AG10803 (cell line): ENCODE results near the gene TPRKB.
A peak's percentile ranks its signal among the peaks of the same experiment; 100 is the strongest.
"Not testable (repeated sequence)": the region's sequence is repeated elsewhere in the genome, so short reads cannot be mapped to it uniquely, and the experiment has no call there.

ENCODE experiments used
- DNase-seq: peaks from one replicate; pipeline ENCODE4 v3.0.0; 2010; ENCODE audit warnings: low read depth
- H3K4me3 ChIP-seq: 2 replicates; pipeline ENCODE4 v1.5.1; 2011; ENCODE audit warnings: mild to moderate bottlenecking, low read length, control low read depth
- CTCF ChIP-seq: conservative IDR thresholded peaks from 2 replicates; pipeline ENCODE4 v1.5.1; 2011; ENCODE audit warnings: mild to moderate bottlenecking, low read length, control low read depth, inconsistent platforms

TPRKB gene

GRCh38 chr2:73736378-73736777, 767 bp downstream of the TPRKB start:
- DNase-seq, result no peak
- no peak for TF ChIP-seq CTCF
- peak overlapping the region; percentile 69 for H3K4me3 ChIP-seq

DNA sequence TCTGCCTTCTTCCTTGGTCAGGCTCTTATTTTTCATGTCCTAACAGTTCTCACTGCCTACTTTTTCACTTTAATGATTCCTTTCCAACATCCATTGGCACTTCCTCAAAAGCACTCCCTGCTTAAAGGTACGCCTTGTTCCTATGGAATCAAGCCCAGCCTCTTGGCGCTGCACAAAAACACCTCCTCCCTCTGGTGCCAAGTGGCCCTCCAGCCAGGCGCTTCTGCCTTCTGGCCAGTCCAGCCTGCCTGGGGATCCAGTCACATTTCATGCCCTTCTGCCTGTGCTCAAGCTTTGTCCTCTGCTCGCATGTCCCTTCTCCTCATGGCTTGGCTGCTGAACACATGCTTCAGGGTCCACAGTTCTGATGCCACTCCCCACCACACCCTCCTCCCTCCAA, 6.3 kb downstream of the TPRKB start:
- no peak overlapping the region for H3K4me3 ChIP-seq
- TF ChIP-seq CTCF, result no peak
- DNase-seq, result no peak

DNA sequence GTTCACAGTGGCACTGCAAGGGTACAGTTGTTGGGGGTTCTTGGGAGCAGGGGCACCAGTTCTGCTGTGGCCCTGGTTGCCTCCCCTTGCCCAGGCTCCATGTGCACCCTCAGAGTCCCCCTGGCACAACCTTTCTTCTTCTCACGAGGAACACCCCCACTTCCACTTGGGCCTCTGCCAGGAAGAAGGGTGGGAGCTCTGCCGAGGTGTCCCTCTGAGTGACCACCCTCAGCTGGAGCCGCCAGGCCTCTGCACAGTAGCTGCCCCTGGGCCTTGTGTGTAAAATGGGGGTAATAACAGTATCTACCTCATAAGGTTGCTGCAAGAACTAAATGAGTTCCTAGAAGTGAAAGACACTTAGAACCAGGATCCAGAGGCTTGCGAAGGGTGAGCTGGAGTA, 8.4 kb downstream of the TPRKB start:
- TF ChIP-seq CTCF, result no peak
- DNase-seq, result no peak
- no peak overlapping the region for H3K4me3 ChIP-seq

GRCh38 chr2:73728043-73728442, 9.1 kb downstream of the TPRKB start:
- no peak for TF ChIP-seq CTCF
- no peak for DNase-seq
- H3K4me3 ChIP-seq, result no peak overlapping the region

DNA sequence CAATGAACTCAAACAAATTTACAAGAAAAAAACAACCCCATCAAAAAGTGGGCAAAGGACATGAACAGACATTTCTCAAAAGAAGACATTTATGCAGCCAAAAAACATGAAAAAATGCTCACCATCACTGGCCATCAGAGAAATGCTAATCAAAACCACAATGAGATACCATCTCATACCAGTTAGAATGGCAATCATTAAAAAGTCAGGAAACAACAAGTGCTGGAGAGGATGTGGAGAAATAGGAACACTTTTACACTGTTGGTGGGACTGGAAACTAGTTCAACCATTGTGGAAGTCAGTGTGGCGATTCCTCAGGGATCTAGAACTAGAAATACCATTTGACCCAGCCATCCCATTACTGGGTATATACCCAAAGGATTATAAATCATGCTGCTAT, 10.5 kb downstream of the TPRKB start:
- not testable (repeated sequence) for H3K4me3 ChIP-seq, DNase-seq

GRCh38 chr2:73718851-73719621, 18.1 kb downstream of the TPRKB start:
- no peak for DNase-seq
- no peak for TF ChIP-seq CTCF
- no peak overlapping the region for H3K4me3 ChIP-seq

- no peak for TF ChIP-seq CTCF
- H3K4me3 ChIP-seq, result no peak overlapping the region
These were observed 18.7 kb downstream of the TPRKB start for GRCh38 chr2:73718421-73718820.

DNA sequence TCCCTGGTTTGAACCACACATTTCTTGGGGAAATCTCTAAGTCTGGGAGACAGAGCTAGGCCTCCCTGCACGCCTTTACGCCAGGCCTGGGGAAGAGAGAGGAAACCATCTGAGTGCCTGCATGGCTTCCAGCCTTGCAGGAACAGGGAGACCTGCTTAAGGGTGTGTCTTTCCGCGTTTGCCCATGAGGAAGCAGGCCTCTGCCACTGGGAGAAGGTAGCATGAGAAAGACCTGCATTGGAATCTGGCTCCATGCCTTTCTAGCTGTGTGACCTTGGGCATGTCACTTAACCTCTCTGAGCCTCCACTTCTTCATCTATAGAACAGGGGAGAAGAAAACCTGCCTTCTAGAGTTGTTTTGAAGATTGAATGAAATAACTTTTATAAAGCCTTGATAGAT, 19.4 kb downstream of the TPRKB start:
- DNase-seq, H3K4me3 ChIP-seq: not testable (repeated sequence)

More at GRCh38 chr2:73718421-73718820, 18.7 kb downstream of the TPRKB start:
- no peak for DNase-seq
